Measurements from ENCODE around the gene TMC1. TPM values are rescaled to one million over a fixed set of nuclear protein-coding genes. Genes with fewer than 3 reads are reported as not detected.

TMC1 gene
- total and polyA plus RNA-seq, 2 of the 8 experiments (the other 6 are each of a cell fraction or from before 2014, with no cell fraction given): 0.95 to 0.98 TPM

- ChIA-PET CTCF (ENCODE audit: partially characterized antibody) (interaction anchor here (0.5 to 1.4 kb wide), 6 partner anchors 10 to 448 kb away, joined by 3 to 6 read pairs (median 4); no protein-coding TSS in a partner anchor), POLR2A (ENCODE audit: partially characterized antibody) (interaction anchor here (0.6 to 1.7 kb wide), 3 partner anchors 11 to 381 kb away, joined by 3 to 5 read pairs (median 3); no protein-coding TSS in a partner anchor)
- H2BK15ac ChIP-seq (ENCODE audit: low read length): no peak overlapping the region
- H3K4ac ChIP-seq (replicated peaks; ENCODE audit: insufficient read length, low read depth, low read length): peak overlapping the region; percentile 32
- peak overlapping the region; percentile 96 for H2BK120ac ChIP-seq (replicated peaks; ENCODE audit: low read depth, low read length)
- H3K79me1 ChIP-seq (ENCODE audit: low read depth, low read length): no peaks in the 10 kb centered on the region
- H3K36me3 ChIP-seq (ENCODE audit: control insufficient read depth in 2 of 4, insufficient read depth in 4 of 4, low read length in 3 of 4): peaks cover 0 to 20% (median 6%) of the 10 kb centered on the region in 4 experiments; a peak in 3 of 8 replicates
- H4K8ac ChIP-seq (ENCODE audit: extremely low read depth, insufficient read depth, low read length): no peak overlapping the region
- H4K20me1 ChIP-seq (replicated peaks in 1 of 2; ENCODE audit: control insufficient read depth in 1 of 2, insufficient read depth in 2 of 2, low read length in 2 of 2): no peaks in the 10 kb centered on the region
- H3K18ac ChIP-seq (ENCODE audit: extremely low read depth, low read length): peak overlapping the region; percentile 26; the same call in 1 of the 2 replicates
- H3K4me1 ChIP-seq (replicated peaks in 1 of 4; ENCODE audit: control insufficient read depth in 3 of 4, insufficient read depth in 4 of 4, low read length in 3 of 4): peaks cover 0 to 17% (median 8%) of the 10 kb centered on the region in 4 experiments; a peak in 4 of 7 replicates
- H2AK5ac ChIP-seq (ENCODE audit: low read depth, low read length): no peak overlapping the region
- TF ChIP-seq ASH2L (IDR thresholded peaks at IDR 0.05; ENCODE audit: low read length) (no peak), MAFK (IDR thresholded peaks at IDR 0.05; ENCODE audit: low read depth, low read length) (peak; percentile 27; the same call in 1 of the 2 replicates), EGR1 (IDR thresholded peaks at IDR 0.05; ENCODE audit: borderline replicate concordance, low read depth, low read length) (no peak)
- no peak overlapping the region for H2AFZ ChIP-seq (ENCODE audit: low read length)
- H3K9me3 ChIP-seq (ENCODE audit: insufficient read depth in 2 of 2, low read depth in 1 of 2, low read length in 1 of 2): peaks cover 11 to 19% of the 10 kb centered on the region in 2 experiments
- H2BK5ac ChIP-seq (ENCODE audit: low read depth, low read length): peak overlapping the region; percentile 93; the same call in 1 of the 2 replicates
- no peak overlapping the region; the same call in 1 of the 2 replicates for H3K27ac ChIP-seq (ENCODE audit: low read depth, low read length)
- H2BK12ac ChIP-seq (ENCODE audit: low read depth, low read length): no peak overlapping the region; the same call in 1 of the 2 replicates
- H3K4me2 ChIP-seq (ENCODE audit: insufficient read depth in 1 of 2, low read depth in 2 of 2, low read length in 2 of 2): peak overlapping the region in 1 of 2 experiments; percentile 35; a peak in 1 of 4 replicates
- FAIRE-seq: no peak
- H4K5ac ChIP-seq (ENCODE audit: insufficient read length, low read depth, low read length): peak overlapping the region; percentile 86
- H3K79me2 ChIP-seq (ENCODE audit: control insufficient read depth in 1 of 2, insufficient read depth in 2 of 2, low read length in 2 of 2): no peaks in the 10 kb centered on the region
- no peak for DNase-seq (ENCODE audit: low read depth in 1 of 2, low spot score in 2 of 2)
- H3K27me3 ChIP-seq (replicated peaks in 1 of 4; ENCODE audit: control insufficient read depth in 3 of 4, extremely low read depth in 1 of 4, insufficient read depth in 3 of 4, low read length in 3 of 4): no peaks in the 10 kb centered on the region
- no peak overlapping the region for H3K23ac ChIP-seq (ENCODE audit: insufficient read length)
- H3K56ac ChIP-seq (replicated peaks; ENCODE audit: insufficient read length, low read depth, low read length): no peak overlapping the region
- peak overlapping the region; percentile 62 for H2BK20ac ChIP-seq (ENCODE audit: low read length)
- no peak overlapping the region for H3K14ac ChIP-seq (ENCODE audit: insufficient read length)
- H3K9ac ChIP-seq (replicated peaks in 1 of 4; ENCODE audit: extremely low read depth in 1 of 4, low read depth in 3 of 4, low read length in 3 of 4): no peak overlapping the region
- peak overlapping the region in 1 of 4 experiments; percentile 9; a peak in 1 of 8 replicates for H3K4me3 ChIP-seq (ENCODE audit: extremely low read depth in 1 of 4, insufficient read depth in 2 of 4, low read depth in 3 of 4, low read length in 4 of 4)
- no peak overlapping the region for H4K91ac ChIP-seq (replicated peaks; ENCODE audit: insufficient read length, low read length)
- H3K23me2 ChIP-seq (ENCODE audit: low read depth, low read length): no peaks in the 10 kb centered on the region
These were observed 206.8 kb downstream of the TMC1 start for GRCh38 chr9:72728031-72728770.

All from H1 (cell line).